ENCODE results near the gene MED12L.

Gene MED12L

DNA sequence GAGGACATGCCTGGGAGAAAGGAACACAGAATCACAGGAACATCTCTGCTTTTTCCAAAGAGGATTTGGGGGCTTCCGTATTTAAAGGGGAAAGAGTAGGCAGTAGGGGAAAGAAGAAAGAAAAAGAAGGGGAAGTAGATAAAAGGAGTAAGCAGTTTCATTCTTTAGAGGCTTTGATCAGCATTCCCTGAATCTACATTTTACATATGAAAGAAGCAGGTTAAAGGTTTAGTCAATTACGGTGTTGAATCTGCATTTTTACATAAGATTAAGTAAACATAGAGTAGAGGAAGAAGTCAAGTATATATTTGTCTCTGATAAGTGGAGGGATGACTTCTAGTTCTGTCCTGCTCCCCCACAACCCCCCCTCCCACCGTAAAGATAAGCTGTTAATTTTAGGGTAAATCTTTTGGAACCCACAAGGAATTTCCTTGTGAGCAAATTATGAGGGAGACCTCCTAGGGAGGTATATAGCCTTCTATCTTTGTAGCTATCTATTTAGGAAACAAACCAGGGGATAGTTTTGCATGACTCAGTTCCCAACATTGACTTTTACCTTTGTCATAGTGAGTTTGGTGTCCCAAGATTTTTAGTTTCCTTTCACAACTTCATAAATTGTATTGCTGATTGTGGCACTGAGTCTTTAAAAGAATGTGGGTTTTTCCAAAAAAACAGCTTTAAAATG, 307.8 kb downstream of the MED12L start:
- no peaks in the 10 kb centered on the region for H3K4me1 ChIP-seq (ENCODE audit: control insufficient read depth in 2 of 2, insufficient read depth in 2 of 2, low read length in 2 of 2)
- H3K4me3 ChIP-seq (ENCODE audit: low read length in 2 of 2), result no peak overlapping the region
- H3K9ac ChIP-seq (ENCODE audit: low read depth in 1 of 2, low read length in 2 of 2), result no peak overlapping the region
- H3K9me3 ChIP-seq (ENCODE audit: control insufficient read depth in 2 of 2, low read length in 2 of 2), result no peaks in the 10 kb centered on the region
- no peaks in the 10 kb centered on the region for H3K27me3 ChIP-seq (ENCODE audit: control insufficient read depth in 2 of 2, insufficient read depth in 2 of 2, low read length in 2 of 2)
- no peak overlapping the region for H3K27ac ChIP-seq (ENCODE audit: low read depth in 2 of 2, low read length in 2 of 2)
- no peaks in the 10 kb centered on the region for H3K36me3 ChIP-seq (ENCODE audit: control insufficient read depth in 2 of 2, insufficient read depth in 2 of 2, low read length in 2 of 2)

DNA sequence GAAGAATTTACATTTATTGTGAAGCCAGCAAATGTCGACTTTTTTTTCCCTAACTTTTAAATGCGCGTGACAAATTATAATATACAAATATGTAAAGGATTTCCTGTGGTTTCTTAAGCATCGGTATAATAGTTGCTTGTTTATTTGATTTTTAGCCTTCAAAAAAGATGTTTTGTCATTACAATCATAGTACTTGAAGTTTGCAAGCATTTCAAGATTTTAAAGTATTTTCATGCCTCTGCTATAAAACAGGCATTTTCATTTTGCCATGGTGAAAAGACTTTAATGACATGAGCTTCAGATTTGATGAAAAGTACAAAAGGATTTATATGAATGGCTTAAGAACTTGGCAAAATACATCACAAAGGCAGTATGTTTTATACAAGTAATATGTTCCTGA, 308.5 kb downstream of the MED12L start:
- Histone ChIP-seq H3K9me3 (ENCODE audit: control insufficient read depth in 2 of 2, low read length in 2 of 2) (no peaks in the 10 kb centered on the region), H3K27ac (ENCODE audit: low read depth in 2 of 2, low read length in 2 of 2) (no peak overlapping the region), H3K4me1 (ENCODE audit: control insufficient read depth in 2 of 2, insufficient read depth in 2 of 2, low read length in 2 of 2) (no peaks in the 10 kb centered on the region), H3K4me3 (ENCODE audit: low read length in 2 of 2) (no peak overlapping the region), H3K27me3 (ENCODE audit: control insufficient read depth in 2 of 2, insufficient read depth in 2 of 2, low read length in 2 of 2) (no peaks in the 10 kb centered on the region), H3K36me3 (ENCODE audit: control insufficient read depth in 2 of 2, insufficient read depth in 2 of 2, low read length in 2 of 2) (no peaks in the 10 kb centered on the region), H3K9ac (ENCODE audit: low read depth in 1 of 2, low read length in 2 of 2) (no peak overlapping the region)

- Histone ChIP-seq H3K27me3 (ENCODE audit: control insufficient read depth in 2 of 2, insufficient read depth in 2 of 2, low read length in 2 of 2) (no peaks in the 10 kb centered on the region), H3K4me3 (ENCODE audit: low read length in 2 of 2) (no peak overlapping the region), H3K4me1 (ENCODE audit: control insufficient read depth in 2 of 2, insufficient read depth in 2 of 2, low read length in 2 of 2) (no peaks in the 10 kb centered on the region), H3K9me3 (ENCODE audit: control insufficient read depth in 2 of 2, low read length in 2 of 2) (no peaks in the 10 kb centered on the region), H3K27ac (ENCODE audit: low read depth in 2 of 2, low read length in 2 of 2) (no peak overlapping the region), H3K36me3 (ENCODE audit: control insufficient read depth in 2 of 2, insufficient read depth in 2 of 2, low read length in 2 of 2) (no peaks in the 10 kb centered on the region), H3K9ac (ENCODE audit: low read depth in 1 of 2, low read length in 2 of 2) (no peak overlapping the region)
Measured at GRCh38 chr3:151394611-151395010, 309.1 kb downstream of the MED12L start.

GRCh38 chr3:151395806-151396205, 310.3 kb downstream of the MED12L start:
- H3K4me3 ChIP-seq (ENCODE audit: low read length in 2 of 2), result no peak overlapping the region
- H3K9me3 ChIP-seq (ENCODE audit: control insufficient read depth in 2 of 2, low read length in 2 of 2), result no peaks in the 10 kb centered on the region
- H3K27ac ChIP-seq (ENCODE audit: low read depth in 2 of 2, low read length in 2 of 2), result no peak overlapping the region
- no peak overlapping the region for H3K9ac ChIP-seq (ENCODE audit: low read depth in 1 of 2, low read length in 2 of 2)
- no peaks in the 10 kb centered on the region for H3K4me1 ChIP-seq (ENCODE audit: control insufficient read depth in 2 of 2, insufficient read depth in 2 of 2, low read length in 2 of 2)
- H3K27me3 ChIP-seq (ENCODE audit: control insufficient read depth in 2 of 2, insufficient read depth in 2 of 2, low read length in 2 of 2), result no peaks in the 10 kb centered on the region
- H3K36me3 ChIP-seq (ENCODE audit: control insufficient read depth in 2 of 2, insufficient read depth in 2 of 2, low read length in 2 of 2), result no peaks in the 10 kb centered on the region

DNA sequence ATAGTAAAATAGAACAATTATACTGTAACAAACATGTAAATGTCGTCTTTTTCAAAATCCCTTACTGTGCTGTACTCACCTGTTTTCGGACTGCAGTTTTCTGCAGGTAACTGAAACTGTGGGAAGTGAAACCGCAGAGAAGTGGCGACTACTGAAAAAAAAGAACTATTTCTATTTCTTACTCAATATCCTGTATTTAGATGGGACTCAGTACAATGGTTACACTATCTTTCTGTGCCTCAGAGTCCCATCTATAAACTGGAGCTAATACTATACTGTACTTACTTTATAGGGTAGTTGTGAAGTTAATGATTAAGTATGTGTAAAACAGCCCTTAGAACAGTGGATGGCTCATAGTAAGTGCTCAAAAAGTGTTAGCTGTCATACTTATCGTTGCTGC, 313.4 kb downstream of the MED12L start:
- Histone ChIP-seq H3K4me3 (ENCODE audit: low read length in 2 of 2) (no peak overlapping the region), H3K9ac (ENCODE audit: low read depth in 1 of 2, low read length in 2 of 2) (no peak overlapping the region), H3K36me3 (ENCODE audit: control insufficient read depth in 2 of 2, insufficient read depth in 2 of 2, low read length in 2 of 2) (no peaks in the 10 kb centered on the region), H3K9me3 (ENCODE audit: control insufficient read depth in 2 of 2, low read length in 2 of 2) (no peaks in the 10 kb centered on the region), H3K4me1 (ENCODE audit: control insufficient read depth in 2 of 2, insufficient read depth in 2 of 2, low read length in 2 of 2) (no peaks in the 10 kb centered on the region), H3K27ac (ENCODE audit: low read depth in 2 of 2, low read length in 2 of 2) (no peak overlapping the region), H3K27me3 (ENCODE audit: control insufficient read depth in 2 of 2, insufficient read depth in 2 of 2, low read length in 2 of 2) (no peaks in the 10 kb centered on the region)

- H3K36me3 ChIP-seq (ENCODE audit: control insufficient read depth in 2 of 2, insufficient read depth in 2 of 2, low read length in 2 of 2), result no peaks in the 10 kb centered on the region
- no peak overlapping the region for H3K9ac ChIP-seq (ENCODE audit: low read depth in 1 of 2, low read length in 2 of 2)
- H3K4me1 ChIP-seq (ENCODE audit: control insufficient read depth in 2 of 2, insufficient read depth in 2 of 2, low read length in 2 of 2), result no peaks in the 10 kb centered on the region
- no peaks in the 10 kb centered on the region for H3K9me3 ChIP-seq (ENCODE audit: control insufficient read depth in 2 of 2, low read length in 2 of 2)
- H3K27ac ChIP-seq (ENCODE audit: low read depth in 2 of 2, low read length in 2 of 2), result no peak overlapping the region
- H3K4me3 ChIP-seq (ENCODE audit: low read length in 2 of 2), result no peak overlapping the region
- no peaks in the 10 kb centered on the region for H3K27me3 ChIP-seq (ENCODE audit: control insufficient read depth in 2 of 2, insufficient read depth in 2 of 2, low read length in 2 of 2)
Measured at GRCh38 chr3:151400341-151400740, 314.9 kb downstream of the MED12L start.

GRCh38 chr3:151402349-151402748, 316.9 kb downstream of the MED12L start:
- Histone ChIP-seq H3K9me3 (ENCODE audit: control insufficient read depth in 2 of 2, low read length in 2 of 2) (no peaks in the 10 kb centered on the region), H3K4me3 (ENCODE audit: low read length in 2 of 2) (no peak overlapping the region), H3K36me3 (ENCODE audit: control insufficient read depth in 2 of 2, insufficient read depth in 2 of 2, low read length in 2 of 2) (no peaks in the 10 kb centered on the region), H3K27ac (ENCODE audit: low read depth in 2 of 2, low read length in 2 of 2) (no peak overlapping the region), H3K9ac (ENCODE audit: low read depth in 1 of 2, low read length in 2 of 2) (no peak overlapping the region), H3K4me1 (ENCODE audit: control insufficient read depth in 2 of 2, insufficient read depth in 2 of 2, low read length in 2 of 2) (no peaks in the 10 kb centered on the region), H3K27me3 (ENCODE audit: control insufficient read depth in 2 of 2, insufficient read depth in 2 of 2, low read length in 2 of 2) (no peaks in the 10 kb centered on the region)

GRCh38 chr3:151403246-151403645, 317.8 kb downstream of the MED12L start:
- H3K9ac ChIP-seq (ENCODE audit: low read depth in 1 of 2, low read length in 2 of 2), result no peak overlapping the region
- H3K36me3 ChIP-seq (ENCODE audit: control insufficient read depth in 2 of 2, insufficient read depth in 2 of 2, low read length in 2 of 2), result no peaks in the 10 kb centered on the region
- H3K27ac ChIP-seq (ENCODE audit: low read depth in 2 of 2, low read length in 2 of 2), result no peak overlapping the region
- no peaks in the 10 kb centered on the region for H3K27me3 ChIP-seq (ENCODE audit: control insufficient read depth in 2 of 2, insufficient read depth in 2 of 2, low read length in 2 of 2)
- no peaks in the 10 kb centered on the region for H3K9me3 ChIP-seq (ENCODE audit: control insufficient read depth in 2 of 2, low read length in 2 of 2)
- H3K4me1 ChIP-seq (ENCODE audit: control insufficient read depth in 2 of 2, insufficient read depth in 2 of 2, low read length in 2 of 2), result no peaks in the 10 kb centered on the region
- no peak overlapping the region for H3K4me3 ChIP-seq (ENCODE audit: low read length in 2 of 2)

DNA sequence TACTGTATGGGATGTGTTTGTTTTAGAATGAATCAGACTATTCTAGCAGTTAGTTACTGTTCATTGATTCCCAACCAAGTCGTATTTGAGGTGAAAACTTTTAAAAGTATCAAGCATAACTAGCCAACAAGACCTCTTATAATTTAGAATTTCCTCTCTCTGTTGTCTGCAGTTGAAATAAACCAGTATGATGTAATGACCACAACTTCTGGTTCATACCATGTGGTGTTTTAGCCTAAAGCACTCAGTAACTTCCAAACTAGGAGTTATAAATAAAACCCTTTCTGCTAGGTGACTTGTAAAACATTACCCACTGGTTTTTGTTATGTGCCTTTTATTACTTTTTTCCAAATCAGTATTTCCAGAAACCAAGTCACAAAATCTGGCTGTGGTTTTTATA, 318.9 kb downstream of the MED12L start:
- Histone ChIP-seq H3K9ac (ENCODE audit: low read depth in 1 of 2, low read length in 2 of 2) (no peak overlapping the region), H3K4me3 (ENCODE audit: low read length in 2 of 2) (no peak overlapping the region), H3K36me3 (ENCODE audit: control insufficient read depth in 2 of 2, insufficient read depth in 2 of 2, low read length in 2 of 2) (no peaks in the 10 kb centered on the region), H3K4me1 (ENCODE audit: control insufficient read depth in 2 of 2, insufficient read depth in 2 of 2, low read length in 2 of 2) (no peaks in the 10 kb centered on the region), H3K9me3 (ENCODE audit: control insufficient read depth in 2 of 2, low read length in 2 of 2) (no peaks in the 10 kb centered on the region), H3K27ac (ENCODE audit: low read depth in 2 of 2, low read length in 2 of 2) (no peak overlapping the region), H3K27me3 (ENCODE audit: control insufficient read depth in 2 of 2, insufficient read depth in 2 of 2, low read length in 2 of 2) (no peaks in the 10 kb centered on the region)

- Histone ChIP-seq H3K9me3 (ENCODE audit: control insufficient read depth in 2 of 2, low read length in 2 of 2) (no peaks in the 10 kb centered on the region), H3K27ac (ENCODE audit: low read depth in 2 of 2, low read length in 2 of 2) (no peak overlapping the region), H3K27me3 (ENCODE audit: control insufficient read depth in 2 of 2, insufficient read depth in 2 of 2, low read length in 2 of 2) (no peaks in the 10 kb centered on the region), H3K9ac (ENCODE audit: low read depth in 1 of 2, low read length in 2 of 2) (no peak overlapping the region), H3K36me3 (ENCODE audit: control insufficient read depth in 2 of 2, insufficient read depth in 2 of 2, low read length in 2 of 2) (no peaks in the 10 kb centered on the region), H3K4me1 (ENCODE audit: control insufficient read depth in 2 of 2, insufficient read depth in 2 of 2, low read length in 2 of 2) (no peaks in the 10 kb centered on the region), H3K4me3 (ENCODE audit: low read length in 2 of 2) (no peak overlapping the region)
Measured at GRCh38 chr3:151407928-151408327, 322.5 kb downstream of the MED12L start.

Measured in mucosa of rectum (tissue), 2 donors.